GM21723 (cell line): ENCODE data around the gene ANKRA2.

Source experiments
- ATAC-seq: cut with Tn5 transposase; IDR thresholded peaks from one replicate; pipeline ENCODE4 v1.9.1; 2021; ENCODE audit warnings: mild to moderate bottlenecking, moderate library complexity; ENCODE audit not compliant: unreplicated experiment

ANKRA2 gene, protein sequence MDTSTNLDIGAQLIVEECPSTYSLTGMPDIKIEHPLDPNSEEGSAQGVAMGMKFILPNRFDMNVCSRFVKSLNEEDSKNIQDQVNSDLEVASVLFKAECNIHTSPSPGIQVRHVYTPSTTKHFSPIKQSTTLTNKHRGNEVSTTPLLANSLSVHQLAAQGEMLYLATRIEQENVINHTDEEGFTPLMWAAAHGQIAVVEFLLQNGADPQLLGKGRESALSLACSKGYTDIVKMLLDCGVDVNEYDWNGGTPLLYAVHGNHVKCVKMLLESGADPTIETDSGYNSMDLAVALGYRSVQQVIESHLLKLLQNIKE

DNA sequence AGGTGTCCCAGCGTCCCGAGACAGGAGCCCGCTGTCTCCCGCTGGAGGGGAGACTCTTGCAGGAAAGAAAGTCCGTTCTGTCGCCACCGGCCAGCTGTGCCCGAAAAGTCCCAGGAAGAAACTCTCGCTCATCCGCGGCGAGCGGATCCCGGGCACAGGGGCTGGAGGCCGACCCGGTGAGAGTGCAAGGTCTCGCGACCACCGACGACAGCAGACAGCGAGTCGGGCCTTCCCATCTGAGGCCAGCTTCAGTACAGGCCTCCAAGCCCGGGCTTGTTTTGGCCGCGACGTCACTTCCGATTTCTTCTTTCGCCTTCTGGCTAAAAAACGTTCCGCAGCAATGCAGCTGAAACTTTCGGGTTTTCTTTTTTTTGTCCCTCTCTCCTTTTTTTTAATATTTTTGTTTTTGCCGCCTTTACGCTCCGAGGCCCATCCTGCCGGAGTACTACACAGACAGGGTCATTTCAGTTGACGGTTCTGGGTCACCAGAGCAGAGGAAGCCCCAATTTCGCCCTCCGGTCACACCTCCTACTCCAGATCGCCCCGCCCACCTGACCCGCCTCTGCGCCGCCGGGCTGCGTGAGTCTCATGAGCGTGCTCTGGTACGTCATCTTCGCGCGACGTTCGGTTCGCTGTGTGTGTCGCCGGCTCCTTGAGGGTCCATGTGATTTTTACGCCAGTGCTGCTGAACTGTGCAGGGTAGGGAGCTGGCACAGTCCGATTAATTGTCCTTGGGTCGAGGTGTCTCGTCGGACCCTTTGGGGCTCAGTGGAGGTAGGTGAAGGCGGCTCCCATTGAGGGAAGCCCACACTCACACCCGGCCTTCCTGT lies at the start of gene ANKRA2, which contains the start of gene UTP15:
Gene ANKRA2 (minus strand): TSS at position 501 of the 830 bp plus-strand sequence. CDS start 2,758 bp downstream, outside the sequence.
Gene UTP15 (plus strand): TSS at position 605 of the 830 bp plus-strand sequence. CDS start 1,602 bp downstream, outside the sequence.
- peak; percentile 95 for ATAC-seq

DNA sequence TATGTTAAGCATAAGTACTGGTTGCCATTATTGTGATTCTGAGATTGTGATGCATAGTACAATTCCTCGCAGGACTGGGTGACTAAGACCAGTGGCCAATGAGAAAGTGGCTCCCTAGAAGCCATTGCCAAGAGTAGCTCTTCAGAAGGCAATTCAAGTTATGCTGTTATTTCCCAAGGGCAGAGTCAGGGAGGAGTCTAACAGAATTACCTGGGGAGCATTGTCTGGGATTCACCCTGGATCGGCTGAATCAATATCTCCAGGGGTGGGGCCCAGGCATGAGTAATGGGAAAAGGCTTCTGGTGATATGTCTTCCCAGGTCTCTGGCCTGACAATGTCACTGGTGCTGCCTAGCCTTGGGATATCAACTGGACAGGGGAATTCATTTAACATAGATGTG lies 49.6 kb upstream of the ANKRA2 start:
- no peak for ATAC-seq

DNA sequence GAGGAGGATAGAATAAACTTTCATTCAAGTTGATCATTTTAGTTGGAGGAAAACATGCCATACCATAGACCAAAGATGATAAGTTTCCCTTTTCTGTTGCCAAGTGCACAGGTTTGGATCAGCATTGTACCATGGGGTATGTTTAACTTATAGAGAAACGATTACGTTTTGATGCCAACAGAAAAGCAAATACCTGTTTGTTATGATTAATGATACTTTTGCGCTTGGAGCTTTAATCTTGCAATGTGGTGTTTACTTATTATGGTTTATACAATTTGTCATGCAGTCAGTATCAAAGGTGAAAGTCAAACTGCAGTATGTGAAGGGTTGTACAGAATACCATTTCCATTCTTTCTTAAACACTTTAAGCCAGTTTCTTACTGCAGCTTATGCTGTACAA lies 47.4 kb upstream of the ANKRA2 start:
- no peak for ATAC-seq

DNA sequence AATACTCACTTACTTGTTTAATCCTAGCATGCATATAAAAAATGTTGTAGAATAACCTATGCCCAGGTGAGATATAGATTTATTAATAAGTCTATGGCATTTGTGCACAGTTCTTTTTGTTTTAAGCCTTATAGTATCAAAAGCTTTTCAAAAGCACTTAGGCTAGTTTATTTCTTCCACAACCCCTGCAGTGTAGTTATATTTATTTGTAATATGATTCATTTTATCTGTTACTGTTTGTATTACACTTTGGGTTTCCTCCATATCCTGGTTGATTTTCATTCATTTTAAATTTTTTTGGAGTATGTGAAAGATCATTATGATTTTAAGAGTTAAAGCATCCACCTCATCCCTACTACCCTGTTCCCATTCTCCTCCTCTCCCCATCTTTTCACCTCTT lies 41.8 kb upstream of the ANKRA2 start:
- no peak for ATAC-seq

DNA sequence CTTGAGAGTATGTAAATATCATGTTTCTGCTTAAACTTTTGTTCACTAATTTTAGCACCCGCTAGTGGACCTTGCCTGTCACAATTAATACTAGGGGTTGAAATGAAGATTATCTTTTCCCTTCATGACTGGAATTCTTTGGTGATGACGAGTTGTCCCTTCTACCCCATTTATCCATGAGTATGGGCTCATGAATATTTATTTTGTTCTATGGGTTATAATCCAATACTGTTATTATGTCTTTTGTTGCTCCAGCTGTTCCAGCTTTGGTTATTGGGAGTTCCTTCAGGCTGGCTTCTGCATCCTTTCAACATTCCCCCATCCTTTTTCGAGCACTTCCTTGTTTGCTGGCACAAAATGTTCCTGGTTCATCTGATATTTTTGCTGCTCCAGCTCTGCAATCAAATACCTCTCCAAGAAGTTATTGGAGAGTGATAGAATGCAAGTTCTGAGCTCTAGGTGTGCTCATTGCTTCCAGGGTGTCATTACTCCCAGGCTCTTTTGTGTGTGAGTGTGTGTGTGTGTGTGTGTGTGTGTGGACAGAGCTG lies 40.8 kb upstream of the ANKRA2 start:
- ATAC-seq, result no peak

DNA sequence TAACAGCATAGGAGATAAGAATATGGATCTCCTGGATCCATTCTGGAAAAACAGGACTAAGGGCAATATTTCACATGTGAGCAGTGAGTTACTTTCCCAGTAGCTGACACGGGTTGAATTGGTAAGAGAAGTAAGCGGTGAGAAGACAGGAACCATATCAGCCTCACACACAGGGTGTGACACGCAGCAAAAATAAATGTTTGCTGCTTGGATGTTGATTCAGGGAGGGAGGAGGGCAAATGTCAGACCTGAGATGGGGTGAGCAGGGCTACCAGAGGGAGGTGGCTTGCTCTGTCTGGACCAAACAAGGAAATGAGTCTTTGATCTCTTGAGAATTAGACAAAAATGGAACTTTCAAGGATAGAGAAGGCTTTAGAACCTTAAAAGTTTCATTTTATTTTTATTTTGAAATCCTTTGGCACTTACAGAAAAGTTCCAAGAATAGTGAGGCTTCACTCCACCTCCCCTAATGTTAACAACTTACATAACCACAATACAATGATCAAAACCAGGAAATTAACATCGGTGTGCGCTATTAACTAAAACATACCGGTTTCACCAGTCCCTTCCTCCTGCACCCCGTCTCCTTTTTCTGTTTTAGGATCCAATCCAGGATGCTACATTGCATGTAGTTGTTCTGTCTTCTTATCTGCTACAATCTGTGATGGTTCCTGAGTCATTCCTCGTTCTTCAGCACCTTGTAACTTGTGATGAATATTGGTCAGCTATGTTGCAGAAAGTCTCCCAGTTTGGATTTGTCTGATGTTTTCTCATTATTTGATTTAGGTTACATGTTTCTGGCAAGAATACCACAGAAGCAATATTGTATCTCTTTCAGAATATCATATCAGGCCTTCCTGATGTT lies 40.0 kb upstream of the ANKRA2 start:
- ATAC-seq, result no peak

DNA sequence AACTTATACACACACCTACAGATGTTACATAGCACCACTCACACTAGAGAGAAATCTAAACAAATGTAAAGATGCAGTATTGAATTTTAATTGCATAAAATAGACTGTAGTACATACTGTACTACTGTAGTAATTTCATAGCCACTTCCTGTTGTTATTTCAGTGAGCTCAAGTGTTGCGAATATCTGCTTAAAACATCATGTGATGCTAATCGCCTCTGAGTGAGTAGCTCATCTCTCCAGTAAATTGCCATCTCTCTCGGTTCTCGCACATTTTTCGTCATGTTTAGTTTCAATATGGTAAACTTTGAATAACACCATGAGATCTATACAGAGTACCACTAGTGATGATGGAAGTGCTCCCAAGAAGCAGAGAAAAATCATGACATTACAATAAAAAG lies 38.6 kb upstream of the ANKRA2 start:
- ATAC-seq, result no peak

DNA sequence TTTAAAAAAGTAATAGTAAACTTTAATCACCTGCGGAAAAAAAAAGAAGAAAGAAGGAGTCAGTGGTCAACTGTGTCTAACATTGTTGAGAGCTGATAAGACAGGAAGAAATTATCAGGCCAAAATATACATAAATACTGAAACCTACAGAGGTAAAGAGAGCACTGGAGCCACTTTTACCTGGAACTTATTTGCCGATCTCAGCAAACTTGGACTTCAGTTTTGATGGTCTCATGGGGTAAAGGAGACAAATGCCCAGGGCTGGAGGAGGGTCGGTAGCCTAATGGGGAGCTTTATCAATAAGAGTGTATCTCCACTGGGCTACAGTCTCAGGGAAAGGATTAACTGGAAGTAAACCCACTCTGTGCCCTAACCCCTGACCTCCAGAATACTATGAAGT lies 33.9 kb upstream of the ANKRA2 start:
- ATAC-seq, result no peak

DNA sequence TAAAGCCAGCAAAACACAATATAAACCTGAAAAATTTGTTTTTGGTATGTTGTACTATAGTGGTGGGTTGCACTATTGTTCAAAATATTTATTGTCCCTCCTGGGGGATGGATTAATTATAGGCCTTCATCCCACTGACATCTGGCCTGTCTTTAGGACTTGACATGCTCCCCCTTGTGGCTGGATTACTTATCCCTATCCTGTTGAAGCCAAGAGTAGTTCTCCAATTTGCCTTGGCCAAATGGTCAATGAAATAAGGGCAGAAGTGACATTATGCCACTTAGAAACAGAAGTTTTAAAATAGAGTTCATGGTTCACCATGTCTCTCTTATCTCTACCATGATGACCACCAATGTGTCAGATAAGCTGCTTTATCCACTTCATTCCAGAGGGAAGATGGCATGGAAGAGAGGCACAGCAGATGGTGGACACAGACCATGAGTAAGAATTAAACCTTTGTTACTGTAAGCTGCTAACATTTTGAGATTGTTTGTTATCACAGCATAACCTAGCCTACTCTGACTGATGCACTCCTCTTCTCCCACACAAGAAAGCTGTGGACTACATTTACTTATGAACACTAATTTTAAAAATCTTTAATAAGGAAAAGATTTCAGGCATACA lies 31.4 kb upstream of the ANKRA2 start:
- no peak for ATAC-seq

DNA sequence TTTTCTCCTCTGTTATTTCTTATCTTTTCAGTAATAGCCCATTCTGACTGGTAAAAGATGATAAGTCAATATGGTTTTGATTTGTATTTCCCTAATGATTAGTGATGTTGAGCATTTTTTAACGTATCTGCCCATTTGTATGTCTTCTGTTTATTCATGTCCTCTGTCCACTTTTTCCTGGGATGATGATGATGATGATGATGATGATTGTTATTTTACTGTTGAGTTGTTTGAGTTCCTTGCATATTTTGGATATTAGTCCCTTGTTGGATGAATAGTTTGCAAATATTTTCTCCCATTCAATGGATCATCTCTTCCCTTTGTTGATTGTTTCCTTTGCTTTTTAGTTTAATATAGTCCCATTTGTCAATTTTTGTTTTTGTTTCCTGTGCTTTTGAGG lies 27.1 kb upstream of the ANKRA2 start:
- no peak for ATAC-seq

DNA sequence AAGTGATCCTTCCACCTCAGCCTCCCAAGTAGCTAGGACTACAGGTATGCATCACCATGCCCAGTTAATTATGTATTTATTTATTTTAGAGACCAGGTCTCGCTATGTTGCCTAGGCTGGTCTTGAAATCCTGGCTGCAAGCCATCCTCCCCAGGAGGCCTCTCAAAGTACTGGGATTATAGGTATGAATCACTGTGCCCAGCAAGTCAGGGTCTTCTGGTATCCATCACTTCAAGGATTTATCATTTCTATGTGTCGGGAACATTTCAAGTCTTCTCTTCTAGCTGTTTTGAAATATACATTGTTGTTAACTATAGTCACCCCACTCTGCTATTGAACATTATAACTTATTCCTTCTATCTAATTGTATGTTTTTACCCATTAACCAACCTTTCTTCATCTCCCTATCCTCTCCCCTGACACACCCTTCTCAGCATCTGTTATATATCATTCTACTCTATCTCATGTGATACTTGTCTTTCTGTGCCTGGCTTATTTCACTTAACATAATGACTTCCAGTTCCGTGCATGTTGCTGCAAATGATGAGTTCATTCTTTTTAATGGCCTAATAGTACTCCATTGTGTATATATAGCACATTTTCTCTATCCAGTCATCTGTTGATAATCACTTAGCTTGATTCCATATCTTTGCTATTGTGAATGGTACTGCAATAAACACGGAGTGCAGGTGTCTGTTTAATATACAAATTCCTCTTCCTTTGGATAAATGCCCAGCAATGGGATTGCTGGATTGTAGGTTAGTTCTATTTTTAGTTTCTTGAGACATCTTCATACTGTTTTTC lies 26.5 kb upstream of the ANKRA2 start:
- no peak for ATAC-seq

DNA sequence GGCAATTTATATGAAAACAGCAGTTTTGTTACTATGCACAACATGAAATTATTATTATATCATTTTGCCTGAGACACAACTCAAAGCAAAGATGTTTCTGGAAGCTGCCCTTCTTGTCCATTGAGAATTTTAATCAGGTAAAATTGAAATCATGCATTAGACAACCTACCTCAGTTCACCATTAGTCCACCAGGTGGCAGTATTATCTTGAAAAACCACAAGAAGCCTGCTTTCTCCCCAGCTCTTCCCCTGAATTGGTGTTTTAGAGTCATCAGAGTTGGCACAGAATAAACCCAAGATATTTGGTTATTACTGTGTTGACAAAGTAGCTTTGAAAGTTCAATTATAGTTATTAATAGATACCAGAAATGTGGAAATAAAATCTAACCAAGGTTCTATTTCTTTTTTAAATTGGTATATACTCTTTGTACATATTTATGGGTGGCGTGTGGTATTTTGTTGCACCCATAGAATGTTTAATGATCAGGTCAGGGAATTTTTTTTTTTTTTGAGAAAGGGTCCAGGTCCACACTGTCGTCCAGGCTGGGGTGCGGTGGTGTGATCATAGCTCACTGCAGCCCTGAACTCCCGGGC lies 25.8 kb upstream of the ANKRA2 start:
- no peak for ATAC-seq

DNA sequence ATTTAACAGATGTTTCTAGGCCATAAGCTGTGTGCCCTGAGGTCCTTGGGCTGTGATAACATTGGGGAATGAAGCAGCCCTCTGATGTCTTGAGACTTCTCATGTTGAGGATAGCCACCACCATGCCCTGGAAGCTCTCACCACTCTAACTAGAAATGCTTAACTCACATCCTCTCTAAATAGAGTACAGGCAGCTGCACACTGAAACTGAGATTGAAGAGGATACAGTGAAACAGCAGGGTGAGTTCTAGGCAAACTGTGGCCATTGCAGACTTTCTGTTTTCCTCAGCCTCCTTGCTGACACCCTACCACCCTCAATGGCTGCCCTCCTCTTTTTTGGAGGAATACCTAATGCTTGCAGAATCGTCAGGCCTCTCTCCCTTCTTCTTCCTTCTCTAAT lies 22.5 kb upstream of the ANKRA2 start:
- ATAC-seq, result no peak

DNA sequence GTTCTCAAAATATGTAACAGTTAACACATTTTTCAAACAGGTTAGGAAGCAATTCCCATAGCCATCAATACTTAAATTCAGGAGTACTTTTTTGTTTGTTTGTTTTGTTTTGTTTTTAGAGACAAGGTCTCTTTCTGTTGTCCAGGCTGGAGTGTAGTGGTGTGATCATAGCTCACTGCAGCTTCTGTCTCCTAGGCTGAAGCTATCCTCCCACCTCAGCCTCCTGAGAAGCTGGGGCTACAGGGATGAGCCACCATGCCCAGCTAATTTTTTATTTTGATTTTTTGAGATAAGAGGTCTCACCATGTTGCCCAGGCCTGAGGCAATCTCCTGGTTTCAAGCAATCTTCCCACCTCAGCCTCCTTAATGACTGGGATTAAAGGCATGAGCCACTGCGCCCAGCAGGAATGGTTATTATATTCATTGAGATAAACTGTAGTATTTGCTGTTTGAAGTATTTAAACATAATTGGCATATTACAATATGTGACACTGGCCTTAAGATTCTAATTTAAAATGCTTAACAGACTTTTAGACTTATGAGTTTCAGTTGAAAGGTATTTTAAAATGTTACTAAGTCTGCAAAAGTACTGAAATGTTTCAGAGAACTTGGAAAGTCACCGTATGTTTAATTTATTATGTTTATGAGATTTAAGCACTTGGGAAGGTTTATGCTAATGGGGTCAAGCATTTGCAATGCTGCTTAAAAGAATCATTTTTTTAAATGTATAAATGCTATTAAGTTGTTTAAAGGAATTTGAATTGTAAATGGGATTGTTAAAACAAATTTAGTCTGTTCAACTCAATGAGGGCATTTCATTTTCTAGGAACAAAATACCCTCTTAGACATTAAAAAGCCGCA lies 17.1 kb upstream of the ANKRA2 start:
- no peak for ATAC-seq

DNA sequence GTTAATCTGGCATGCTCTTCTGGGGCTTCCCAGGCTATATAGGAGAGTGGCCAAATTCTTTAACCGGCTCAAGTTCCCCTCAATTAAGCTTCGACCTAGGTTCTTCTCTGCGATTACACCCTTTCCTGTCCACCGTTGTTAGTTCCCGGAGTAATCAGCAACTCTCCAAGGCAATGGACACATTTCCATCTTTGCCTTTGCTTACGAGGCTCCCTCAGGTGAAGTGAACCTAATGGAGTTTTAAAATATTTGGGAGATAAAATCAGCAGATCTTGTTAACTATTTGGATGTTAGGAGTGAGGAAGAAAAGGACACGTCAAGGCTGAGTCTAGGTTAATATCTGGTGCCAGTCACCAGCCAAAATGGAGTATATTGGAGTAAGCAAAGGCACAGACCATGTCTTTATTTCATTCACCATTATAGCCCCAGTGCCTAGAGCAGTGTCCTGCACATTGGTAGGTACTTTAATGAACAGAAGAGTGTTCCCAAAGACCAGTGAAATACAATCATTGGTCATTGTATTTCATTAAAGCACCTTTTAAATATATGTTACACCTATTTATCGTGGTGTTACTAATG lies 619 bp upstream of the ANKRA2 start:
- peak; percentile 1 for ATAC-seq

DNA sequence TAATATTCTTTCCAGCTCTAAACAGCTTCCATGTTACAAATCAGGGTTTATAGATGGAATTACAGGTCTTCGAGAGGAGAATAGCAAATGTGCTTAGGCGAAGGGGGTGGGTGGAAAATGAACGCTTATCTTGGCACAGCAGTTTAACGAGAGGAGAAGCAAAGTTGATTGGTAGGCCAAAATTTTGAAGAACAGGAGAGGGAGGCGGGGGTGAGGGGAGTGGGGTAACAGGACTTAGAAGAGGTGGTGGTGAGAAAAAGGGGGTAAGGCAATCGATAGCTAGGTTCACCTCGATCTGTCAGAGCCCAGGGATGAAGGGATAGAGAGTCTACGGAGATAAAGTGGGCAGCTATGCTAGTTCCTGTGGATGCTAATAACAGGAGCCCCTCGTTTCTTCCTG lies 764 bp downstream of the ANKRA2 start:
- ATAC-seq, result peak; percentile 12

DNA sequence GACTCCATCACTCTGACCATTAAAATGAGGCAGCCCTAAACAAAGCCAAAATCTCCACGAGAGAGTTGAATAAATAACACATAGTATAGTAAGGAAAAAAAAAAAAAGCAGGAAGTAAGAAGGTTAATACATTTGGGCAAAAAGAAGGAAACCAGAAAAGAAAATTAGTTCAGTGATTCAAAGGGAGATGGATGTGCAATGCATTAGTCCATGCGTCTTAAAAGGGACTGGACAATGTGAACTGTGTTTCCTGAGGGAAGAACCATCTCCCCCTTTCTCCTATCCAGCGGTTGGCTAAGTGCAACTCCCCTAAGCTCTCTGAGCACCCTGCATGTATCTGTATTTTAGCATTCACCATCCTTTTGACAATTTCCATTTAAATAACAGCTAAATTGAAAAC lies 1.4 kb downstream of the ANKRA2 start:
- ATAC-seq, result no peak

DNA sequence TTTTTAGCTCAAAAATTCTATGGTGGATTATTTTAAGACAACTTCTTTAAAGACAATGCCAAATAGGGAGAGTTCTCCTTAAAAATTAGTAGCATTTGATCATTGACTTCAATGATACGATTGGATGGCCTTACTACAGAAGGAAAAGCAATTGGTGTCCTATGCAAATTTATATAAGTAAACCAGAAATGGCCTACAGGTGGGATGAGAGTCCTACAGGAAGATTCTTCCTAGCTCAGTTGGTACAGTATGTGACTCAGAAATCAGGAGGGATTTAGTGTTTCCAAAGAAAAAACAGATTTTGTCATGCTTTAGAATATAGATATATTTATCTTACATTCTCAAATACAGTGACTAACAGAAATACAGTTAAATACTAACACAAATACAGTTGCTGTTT lies 6.5 kb downstream of the ANKRA2 start:
- ATAC-seq, result no peak
